GM18498 (cell line): ENCODE results near the gene ANXA9.

Source experiments
- ATAC-seq: cut with Tn5 transposase; IDR thresholded peaks from one replicate; pipeline ENCODE4 v1.9.1; 2021; ENCODE audit warnings: mild to moderate bottlenecking, moderate library complexity; ENCODE audit not compliant: unreplicated experiment

The ANXA9 gene, protein sequence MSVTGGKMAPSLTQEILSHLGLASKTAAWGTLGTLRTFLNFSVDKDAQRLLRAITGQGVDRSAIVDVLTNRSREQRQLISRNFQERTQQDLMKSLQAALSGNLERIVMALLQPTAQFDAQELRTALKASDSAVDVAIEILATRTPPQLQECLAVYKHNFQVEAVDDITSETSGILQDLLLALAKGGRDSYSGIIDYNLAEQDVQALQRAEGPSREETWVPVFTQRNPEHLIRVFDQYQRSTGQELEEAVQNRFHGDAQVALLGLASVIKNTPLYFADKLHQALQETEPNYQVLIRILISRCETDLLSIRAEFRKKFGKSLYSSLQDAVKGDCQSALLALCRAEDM

DNA sequence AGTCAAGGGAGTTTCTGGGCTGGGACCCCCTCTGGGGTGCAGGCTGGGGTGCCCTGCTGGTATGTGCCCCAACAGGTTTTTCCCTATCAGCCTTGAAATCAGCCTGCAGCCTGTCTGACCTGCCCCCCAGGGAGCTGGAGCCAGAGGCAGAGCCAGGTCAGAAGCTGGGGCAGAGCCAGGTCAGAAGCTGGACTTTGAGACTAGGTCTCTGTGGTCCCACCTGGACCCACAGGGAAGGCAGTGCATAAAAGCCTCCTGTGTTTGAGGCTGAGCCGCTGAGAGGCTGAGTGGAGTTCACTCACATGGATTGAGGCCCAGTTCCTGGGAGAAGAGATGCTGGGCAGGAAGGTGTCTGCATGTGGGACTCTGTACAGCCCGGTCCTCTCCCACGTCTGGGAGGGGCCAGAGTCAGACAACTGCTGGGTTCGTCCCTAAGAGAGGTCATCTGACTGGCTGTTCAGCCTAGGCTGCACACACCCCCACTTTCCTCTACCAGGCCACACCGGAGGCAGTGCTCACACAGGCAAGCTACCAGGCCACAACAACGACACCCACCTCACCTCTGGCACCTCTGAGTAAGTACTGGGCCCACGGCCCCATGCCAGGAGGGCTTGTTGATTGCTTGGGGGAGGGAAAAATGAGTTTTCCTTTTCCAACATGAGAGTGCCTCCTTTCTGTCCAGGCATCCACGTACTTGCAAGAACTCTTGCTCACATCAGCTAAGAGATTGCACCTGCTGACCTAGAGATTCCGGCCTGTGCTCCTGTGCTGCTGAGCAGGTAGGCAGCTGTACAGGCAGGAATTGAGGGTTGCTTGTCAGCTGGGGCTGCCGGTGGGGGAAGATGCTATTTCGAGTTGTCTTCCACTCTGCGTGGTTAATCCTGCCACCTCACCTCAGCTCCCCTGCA, at the start of gene ANXA9:
Gene ANXA9, plus strand, starts transcription at position 488 of the 908 bp plus-strand sequence. CDS start 814 bp downstream, outside the sequence.
- ATAC-seq = no peak

DNA sequence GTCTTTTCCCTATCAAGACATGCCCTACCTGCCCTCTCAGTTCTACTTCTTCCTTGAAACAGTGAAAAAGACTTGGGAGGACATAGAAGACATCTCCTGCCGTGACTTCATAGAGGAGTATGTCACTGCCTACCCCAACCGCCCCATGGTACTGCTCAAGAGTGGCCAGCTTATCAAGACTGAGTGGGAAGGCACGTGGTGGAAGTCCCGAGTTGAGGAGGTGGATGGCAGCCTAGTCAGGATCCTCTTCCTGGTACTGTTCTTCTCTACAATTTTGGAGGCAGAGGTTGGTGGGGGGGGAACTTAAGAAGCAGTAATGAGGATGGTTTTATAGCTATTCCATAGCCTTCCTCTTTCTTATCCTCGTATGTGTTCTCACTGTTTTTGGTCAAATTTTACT, 37.2 kb upstream of the ANXA9 start:
- no peak for ATAC-seq

DNA sequence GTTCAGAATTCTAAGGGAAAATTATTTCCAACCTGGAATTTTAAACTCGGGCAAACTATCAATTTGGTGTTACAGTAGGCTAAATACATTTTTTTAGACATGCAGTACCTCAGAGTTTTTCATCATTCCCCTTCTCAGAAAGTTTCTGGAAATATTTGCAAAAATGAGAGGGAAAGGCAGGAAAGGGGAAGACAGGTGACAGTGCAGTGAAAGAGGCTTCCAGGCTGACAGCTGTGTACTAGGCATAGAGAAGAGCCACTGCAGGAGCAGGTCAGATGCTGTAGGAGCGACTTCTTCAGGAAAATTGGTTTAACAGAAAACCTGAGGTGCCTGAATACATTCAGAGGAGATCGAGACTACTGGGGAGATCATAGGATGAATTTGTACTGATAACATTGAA, 27.4 kb upstream of the ANXA9 start:
- ATAC-seq = no peak

DNA sequence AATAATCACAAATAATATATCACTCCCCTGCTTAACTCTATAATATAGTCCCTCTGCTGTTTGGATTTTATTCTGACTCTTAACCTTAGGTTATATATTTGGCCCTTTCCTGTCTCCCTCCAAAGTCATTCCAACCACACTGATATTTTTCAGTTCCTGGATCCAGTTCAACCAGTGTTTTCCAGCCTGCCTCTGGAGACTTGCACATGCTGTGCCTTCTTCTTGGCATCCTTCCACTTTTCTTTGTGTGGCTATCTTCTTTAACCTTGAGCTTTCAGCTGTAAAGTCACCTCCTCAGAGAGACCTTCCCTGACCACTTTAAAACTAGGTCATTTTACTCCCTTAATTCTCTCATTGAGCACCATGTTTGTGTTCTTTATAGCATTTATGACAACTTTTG, 26.8 kb upstream of the ANXA9 start:
- no peak for ATAC-seq

DNA sequence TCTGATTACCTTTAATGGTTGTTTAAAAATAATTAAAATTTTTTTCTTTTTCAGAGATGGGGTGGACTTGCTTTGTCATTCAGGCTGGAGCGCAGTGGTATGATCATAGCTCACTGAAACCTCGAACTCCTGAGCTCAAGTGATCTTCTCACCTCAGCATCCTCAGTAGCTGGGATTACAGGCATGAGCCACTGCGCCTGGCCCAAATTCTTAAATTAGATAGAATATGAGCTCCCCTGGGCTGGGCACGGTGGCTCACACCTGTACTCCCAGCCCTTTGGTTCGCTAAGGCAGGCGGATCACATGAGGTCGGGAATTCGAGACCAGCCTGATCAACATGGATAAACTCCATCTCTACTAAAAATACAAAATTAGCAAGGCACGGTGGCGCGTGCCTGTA, 24.4 kb upstream of the ANXA9 start:
- no peak for ATAC-seq

DNA sequence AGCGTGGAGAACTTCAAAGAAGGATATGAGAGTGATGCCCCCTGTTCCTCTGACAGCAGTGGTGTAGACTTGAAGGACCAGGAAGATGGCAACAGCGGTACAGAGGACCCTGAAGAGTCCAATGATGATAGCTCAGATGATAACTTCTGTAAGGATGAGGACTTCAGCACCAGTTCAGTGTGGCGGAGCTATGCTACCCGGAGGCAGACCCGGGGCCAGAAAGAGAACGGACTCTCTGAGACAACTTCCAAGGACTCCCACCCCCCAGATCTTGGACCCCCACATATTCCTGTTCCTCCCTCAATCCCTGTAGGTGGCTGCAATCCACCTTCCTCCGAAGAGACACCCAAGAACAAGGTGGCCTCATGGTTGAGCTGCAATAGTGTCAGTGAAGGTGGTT, 21.4 kb upstream of the ANXA9 start:
- no peak for ATAC-seq

DNA sequence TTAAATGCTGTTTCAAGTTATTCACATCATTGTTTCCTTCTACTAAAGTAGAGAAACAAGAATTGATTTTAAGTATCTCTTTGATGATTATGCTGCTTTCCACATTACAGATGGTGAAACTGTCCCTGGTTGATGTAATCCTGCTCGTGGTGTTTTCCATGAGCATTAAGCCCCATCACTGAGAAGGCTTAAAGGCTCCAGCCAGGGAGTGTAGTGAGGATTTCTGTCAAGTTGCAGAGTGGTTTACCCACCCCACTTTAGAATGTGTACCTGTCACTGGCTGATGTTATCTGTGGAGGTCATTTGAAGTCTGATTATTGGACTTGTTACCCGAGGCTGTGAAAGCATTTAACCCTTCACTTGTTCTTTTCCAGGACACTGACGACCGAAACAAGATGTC, 20.3 kb upstream of the ANXA9 start:
- no peak for ATAC-seq

DNA sequence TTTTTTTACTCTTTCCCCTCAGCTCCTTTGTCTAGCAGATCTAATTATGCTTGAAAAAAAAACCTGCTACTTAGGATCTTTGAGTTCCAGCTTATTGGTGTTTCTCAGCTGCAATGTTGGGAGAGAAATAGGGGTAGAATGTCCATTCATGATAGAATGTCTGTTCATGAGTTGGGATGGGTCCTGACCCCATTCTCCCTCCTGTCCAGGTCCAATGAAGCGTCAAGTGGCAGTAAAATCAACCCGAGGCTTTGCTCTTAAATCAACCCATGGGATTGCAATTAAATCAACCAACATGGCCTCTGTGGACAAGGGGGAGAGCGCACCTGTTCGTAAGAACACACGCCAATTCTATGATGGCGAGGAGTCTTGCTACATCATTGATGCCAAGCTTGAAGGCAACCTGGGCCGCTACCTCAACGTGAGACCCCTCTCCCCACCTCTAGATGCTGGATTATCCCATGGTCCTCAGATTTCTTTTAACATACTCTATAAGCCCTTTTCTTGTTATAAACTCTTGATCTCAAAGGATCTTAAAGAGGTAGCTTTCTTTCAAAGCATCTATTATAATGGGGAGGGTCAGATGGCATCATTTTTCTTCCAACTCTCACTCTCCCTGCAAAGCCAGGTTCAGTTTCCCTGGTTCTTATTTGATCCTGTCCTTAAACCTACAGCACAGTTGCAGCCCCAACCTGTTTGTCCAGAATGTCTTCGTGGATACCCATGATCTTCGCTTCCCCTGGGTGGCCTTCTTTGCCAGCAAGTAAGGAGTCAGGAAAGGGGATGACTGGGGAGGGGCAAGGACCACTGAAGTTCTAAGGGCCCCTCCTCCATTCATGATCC, 18.6 kb upstream of the ANXA9 start:
- no peak for ATAC-seq

DNA sequence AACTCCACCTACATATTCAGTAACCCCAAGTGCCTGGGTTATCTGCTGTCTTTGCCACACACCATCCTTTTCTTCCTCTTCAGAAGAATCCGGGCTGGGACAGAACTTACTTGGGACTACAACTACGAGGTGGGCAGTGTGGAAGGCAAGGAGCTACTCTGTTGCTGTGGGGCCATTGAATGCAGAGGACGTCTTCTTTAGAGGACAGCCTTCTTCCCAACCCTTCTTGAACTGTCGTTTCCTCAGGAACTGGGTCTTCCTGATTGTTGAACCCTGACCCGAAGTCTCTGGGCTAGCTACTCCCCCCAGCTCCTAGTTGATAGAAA, 18.0 kb upstream of the ANXA9 start:
- no peak for ATAC-seq

DNA sequence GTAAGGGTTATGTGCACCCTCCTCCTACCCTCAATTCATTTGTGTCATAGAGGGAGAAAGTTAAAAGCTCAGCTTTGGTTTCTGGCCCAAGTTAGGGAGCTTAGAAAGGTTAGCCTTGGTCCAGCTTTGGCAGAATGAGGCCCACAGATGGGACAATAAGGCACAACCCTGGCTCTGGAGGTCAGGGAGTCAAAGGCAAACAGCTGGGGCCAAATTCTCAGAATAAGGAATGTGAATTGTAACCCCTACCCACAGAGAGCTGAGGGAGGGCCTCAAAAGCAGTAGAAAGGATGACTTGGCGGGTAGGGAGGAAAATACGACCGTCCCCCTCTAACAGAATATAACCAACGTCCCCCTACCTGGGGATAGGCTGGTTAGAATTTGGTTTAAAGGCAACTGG, 16.5 kb upstream of the ANXA9 start:
- no peak for ATAC-seq

DNA sequence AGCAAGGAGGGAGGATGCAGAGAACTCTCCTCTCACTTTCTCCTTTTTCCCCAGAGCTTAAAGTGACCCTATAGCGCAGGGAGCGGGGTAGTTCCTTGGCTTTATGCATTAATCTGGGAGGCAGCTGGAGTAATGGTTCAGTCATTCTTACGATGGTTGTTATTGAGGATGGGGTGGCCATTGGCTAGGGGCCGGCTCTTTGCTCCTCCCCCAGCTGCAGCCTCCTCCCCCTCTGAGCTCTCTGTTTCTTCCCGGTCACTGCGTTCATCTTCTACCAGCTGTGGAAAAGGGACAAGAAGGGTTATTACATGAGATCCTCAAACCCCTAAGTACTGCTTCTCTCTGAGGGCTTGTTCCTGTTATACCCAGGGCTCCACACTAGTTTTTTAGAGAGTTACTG, 16.1 kb upstream of the ANXA9 start:
- no peak for ATAC-seq

DNA sequence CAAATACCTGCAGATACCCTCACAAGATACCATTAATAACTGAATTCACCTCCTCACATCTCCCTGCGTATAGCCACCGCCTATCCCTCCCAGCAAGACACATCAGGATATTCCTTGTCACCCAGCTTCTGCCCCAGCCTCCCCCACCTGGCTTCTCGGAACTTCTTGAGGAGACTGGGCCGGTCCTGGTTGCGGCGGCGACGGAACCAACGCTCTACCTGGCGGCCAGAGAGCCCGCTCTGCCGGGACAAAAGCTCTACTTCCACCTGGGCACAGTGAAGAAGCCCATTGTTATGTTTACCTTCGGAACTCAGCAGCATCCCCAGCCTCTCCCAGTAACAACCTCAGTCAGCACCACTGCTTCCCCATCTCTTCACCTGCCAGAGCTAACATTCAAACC, 14.2 kb upstream of the ANXA9 start:
- no peak for ATAC-seq

DNA sequence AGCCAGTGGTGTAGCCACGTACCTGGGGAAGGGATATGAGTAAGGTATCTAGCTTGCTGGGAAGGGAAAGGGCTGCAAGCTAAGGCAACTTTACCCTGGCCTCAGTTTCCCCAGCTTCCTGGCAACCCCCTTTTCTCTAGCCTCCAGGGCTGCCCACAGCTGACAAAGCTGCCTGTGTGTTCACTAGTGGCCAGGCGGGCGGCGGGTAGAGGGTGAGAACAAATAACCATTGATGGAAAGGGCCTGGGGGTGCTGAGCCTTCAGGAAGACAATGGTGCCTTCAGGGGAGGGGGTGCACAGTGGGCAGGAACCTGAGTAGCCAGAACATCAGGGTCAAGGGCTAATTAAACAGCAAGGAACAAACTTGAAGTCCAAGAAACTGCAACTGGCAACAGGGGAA, 13.6 kb upstream of the ANXA9 start:
- ATAC-seq = no peak

DNA sequence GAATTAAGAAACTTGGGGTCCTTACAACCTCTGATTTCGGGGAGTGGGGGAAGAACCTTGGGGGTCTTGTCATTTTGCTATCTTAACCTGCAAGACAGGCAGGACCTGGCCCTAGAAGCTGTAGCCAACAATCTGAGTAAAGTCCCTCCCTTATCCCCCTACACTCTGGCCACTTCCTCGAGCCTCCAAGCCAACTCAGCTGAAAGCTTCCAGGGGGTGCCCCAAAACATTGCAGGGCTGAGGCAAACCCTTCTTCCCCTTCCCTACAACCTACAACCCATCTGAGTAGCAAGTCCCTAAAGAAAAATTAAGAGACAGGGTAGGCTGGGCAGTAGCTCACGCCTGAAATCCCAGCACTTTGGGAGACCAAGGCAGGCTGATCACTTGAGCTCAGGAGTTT, 12.5 kb upstream of the ANXA9 start:
- no peak for ATAC-seq

DNA sequence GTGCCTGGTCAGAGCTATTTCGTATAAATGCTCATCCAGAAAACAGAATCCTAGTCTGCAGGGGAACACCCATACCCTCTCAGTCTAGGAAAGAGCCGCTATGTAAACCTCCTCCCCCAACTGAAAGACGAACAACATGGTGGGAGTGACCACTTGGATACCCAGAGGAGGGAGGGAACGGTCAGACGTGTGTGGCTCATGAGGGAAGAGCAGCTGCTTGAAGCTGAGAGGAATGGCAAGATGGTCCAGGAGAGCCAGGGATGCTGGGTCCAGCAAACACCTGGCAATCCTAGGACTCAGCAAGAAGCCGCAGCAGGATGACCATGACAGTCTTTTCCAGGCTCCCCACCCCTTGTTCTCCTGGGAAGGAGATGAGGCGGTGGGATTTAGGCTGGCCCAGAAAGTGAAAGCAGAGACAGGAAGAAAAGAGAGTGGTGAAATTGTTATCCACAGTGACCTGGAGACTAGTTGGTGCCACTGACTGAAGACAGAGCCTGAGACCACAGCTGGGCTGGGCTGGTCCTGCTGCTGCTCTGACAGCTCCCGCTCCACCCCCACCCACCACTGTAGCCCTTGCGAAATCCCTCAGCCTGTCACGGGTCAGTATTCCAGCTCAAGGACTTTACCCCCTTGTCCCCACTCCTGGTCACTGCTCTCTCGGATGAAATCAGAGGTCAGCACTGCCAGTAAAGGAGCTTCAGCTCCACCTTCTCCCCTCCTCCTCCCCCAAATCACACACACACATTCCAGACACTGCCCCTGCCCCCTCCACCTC, 11.1 kb upstream of the ANXA9 start:
- ATAC-seq = no peak

DNA sequence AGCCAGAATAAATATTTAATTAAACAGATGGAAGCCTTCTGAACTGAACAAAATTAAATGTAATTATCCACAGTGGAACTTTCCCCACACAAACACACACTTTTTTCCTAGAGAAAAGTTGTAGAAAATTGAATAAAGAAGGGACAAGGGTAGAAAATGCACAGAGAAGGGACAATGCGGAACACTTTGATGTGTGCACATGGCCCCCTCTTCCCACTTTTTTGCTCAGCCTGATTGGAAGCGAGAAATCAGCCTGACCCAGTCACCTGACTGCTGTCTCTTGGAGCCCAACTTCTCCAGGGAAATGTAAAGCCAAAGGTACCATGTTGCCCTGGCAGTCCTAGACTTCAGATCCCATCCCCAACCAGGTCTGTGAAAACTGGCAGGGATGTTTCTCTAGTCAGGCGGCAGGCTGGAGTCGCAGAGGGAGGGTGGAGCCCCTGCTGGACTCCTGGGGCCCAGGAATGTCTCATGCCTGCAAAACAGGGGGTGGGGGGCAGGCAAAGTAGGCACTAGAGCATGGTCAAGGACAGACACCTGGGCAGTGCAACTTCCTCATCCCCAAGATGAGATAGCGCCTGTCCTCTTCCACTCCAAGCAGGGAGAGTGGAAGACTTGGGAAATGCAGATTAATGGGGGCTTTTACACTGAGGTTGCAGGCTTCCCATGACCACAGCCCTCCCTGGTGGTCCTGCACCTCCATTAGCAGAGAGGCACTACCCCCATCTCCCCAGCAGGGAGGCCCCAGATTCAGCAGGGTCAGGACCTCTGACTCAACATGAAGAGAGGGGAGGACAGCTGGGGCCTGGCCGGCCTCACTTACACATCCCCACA, 10.3 kb upstream of the ANXA9 start:
- no peak for ATAC-seq

DNA sequence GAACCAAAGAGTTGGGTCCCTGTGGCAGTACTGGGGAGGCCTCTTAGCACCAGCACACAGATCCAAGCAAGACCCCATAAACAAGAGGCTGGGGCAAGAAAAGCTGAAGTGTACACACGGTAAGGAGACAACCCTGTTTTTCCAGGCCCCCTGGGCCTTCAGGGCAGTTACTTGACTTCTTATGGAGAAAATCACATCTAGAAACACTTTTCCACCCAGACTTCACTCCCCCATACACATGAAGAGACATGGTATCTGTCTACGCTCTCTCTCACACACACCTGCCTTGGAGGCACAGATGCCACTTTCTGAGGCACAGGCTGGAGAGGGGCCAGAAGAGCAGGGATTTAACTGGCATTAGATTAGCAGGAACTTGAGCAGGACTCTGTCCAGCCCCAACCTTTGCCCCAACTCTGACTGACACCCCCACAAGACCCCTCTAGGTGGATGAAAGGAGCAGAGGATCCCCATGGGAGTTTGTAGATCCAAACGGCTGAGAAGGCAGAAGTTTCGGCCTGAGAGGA, 9.6 kb upstream of the ANXA9 start:
- no peak for ATAC-seq

DNA sequence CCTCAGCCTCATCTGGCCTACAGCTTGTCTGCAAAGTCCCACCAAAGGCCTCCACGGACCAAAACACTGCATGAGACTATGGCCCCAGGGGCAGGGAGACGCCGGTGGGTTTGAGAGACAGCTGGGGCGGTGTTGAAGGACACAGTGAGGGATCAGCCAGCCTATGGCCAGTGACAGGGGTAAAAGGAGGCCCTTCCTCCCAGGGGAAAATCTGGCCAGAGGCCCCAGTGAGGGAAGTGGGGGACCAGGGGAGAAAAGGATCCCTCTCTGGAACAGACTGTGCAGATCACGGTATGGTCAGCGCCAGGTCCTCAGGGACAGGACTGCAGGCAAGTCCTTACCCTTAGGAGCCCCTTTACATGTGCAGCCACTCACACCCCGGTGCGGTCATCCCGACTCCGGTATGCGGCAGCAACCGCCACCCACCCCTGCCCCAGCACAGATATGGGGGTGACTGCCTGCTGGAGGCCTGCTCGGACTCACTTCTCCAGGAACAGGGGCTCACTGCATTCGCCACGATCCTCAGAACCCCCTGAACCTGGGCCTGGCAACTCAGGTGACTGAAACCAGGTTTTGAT, 8.7 kb upstream of the ANXA9 start:
- no peak for ATAC-seq
